Upper lobe of left lung (tissue), 6 donors: ENCODE data around the gene CSGALNACT2. TPM values are rescaled to one million over a fixed set of nuclear protein-coding genes. Genes with fewer than 3 reads are reported as not detected.
A peak's percentile ranks its signal among the peaks of the same experiment; 100 is the strongest.

ENCODE experiments used
- ATAC-seq, 2 donors: fragments of 200-7000 bp; cut with Tn5 transposase; one replicate each; pipeline ENCODE4 v1.9.1; 2022; ENCODE audit warnings: mild to moderate bottlenecking in 2 of 2, moderate library complexity in 2 of 2; ENCODE audit not compliant: low FRiP score in 2 of 2
- DNase-seq, 2 donors: peaks; one replicate each; pipeline ENCODE4 v3.0.0-alpha.2; 2019 to 2020
- H3K27ac ChIP-seq, 4 donors: fragments of 200-600 bp; sonication (generic); one replicate each; pipeline ENCODE4 v1.5.1; 2016 to 2019
- H3K27me3 ChIP-seq, 4 donors: fragments of 200-600 bp; sonication (generic); one replicate each; pipeline ENCODE4 v1.5.1; 2017 to 2019
- H3K36me3 ChIP-seq, 4 donors: fragments of 200-600 bp; sonication (generic); one replicate each; pipeline ENCODE4 v1.5.1; 2016 to 2019
- H3K4me1 ChIP-seq, 4 donors: fragments of 200-600 bp; sonication (generic); one replicate each; pipeline ENCODE4 v1.5.1; 2018 to 2019
- H3K4me3 ChIP-seq, 4 donors: fragments of 200-600 bp; sonication (generic); one replicate each; pipeline ENCODE4 v1.5.1; 2017 to 2019; ENCODE audit warnings: mild to moderate bottlenecking in 2 of 4, moderate library complexity in 1 of 4
- H3K9me3 ChIP-seq, 4 donors: fragments of 200-600 bp; sonication (generic); one replicate each; pipeline ENCODE4 v1.5.1; 2018 to 2019
- EP300 ChIP-seq, 4 donors: sonication (generic); formaldehyde crosslinking; IDR thresholded peaks; one replicate each; pipeline ENCODE4 v1.5.1; 2017; ENCODE audit warnings: antibody characterized with exemption in 4 of 4, control low read depth in 2 of 4
- POLR2A ChIP-seq, 4 donors: fragments of 450-650 bp; IDR thresholded peaks; one replicate each; pipeline ENCODE4 v1.5.1; 2016 to 2017; ENCODE audit warnings: antibody characterized with exemption in 4 of 4, mild to moderate bottlenecking in 2 of 4
- POLR2AphosphoS5 ChIP-seq, 2 donors: sonication (generic); formaldehyde crosslinking; IDR thresholded peaks; one replicate each; pipeline ENCODE4 v1.5.1; 2017; ENCODE audit warnings: antibody characterized with exemption in 2 of 2
- WGBS, 2 donors: methylation state at CpG; one replicate each; pipeline ENCODE4 v1.1.5; 2017 to 2018; 5-methylcytosine and 5-hydroxymethylcytosine counted together
- total RNA-seq, 6 donors: library from RNA; depleted of rRNA in 4 of 6; stranded (reverse); fragments of >200 nt in 4 of 6; gene quantifications; one replicate each; pipeline versions ENCODE4 v1.1.0 to v1.2.1, GENCODE V29; 2016 to 2021
- TF ChIP-seq, protein P1 (sequence below), 6 experiments: fragments of 450-650 bp in 4 of 6; fragments of 200-600 bp in 2 of 6; sonication (generic) in 2 of 6; IDR thresholded peaks; one replicate each; pipeline ENCODE4 v1.5.1; 2016 to 2019; ENCODE audit warnings: antibody characterized with exemption in 6 of 6
- donor health status: DM: no; HTN: no; CAD: no; lungs with moderate emphysema.
- donor health status: DM: no; HTN: yes; CAD: no; lungs with severe emphysema.

The CSGALNACT2 gene
- total RNA-seq, 6 donors from 2014 or later: 30.5 to 47.1 (median 35.1) TPM

DNA sequence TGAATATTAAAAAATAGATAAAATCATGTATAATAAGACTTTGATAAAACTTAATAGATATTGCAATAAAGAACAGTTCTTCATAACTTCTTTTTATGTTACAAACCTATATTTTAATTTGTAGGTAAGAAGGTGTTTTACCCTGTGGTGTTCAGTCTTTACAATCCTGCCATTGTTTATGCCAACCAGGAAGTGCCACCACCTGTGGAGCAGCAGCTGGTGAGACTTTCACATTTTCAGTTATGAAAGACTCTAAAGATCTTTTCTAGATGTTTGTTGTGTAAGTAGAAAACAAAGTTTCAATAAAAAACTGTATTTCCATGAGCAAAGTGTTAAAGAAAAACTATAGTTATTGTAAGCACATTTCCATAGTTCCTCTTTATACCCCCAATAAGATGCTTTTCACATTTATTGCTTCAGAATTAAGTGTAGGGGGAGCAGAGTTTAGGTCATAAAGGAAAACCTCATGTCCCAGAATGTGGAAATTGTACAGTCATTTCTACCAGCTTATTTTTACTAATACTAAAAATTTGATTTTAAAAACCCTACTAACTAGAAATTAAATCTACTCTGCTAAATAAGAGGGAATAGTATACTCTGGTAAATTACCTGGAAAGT, 28.7 kb downstream of the CSGALNACT2 start:
- Histone ChIP-seq H3K27ac (peak overlapping the region in 3 of 4 donors; percentile 11 to 32 (median 30)), H3K9me3 (no peaks in the 10 kb centered on the region), H3K27me3 (no peaks in the 10 kb centered on the region), H3K36me3 (peaks cover 0 to 28% (median 2%) of the 10 kb centered on the region in 4 donors), H3K4me1 (peaks cover 2 to 12% (median 3%) of the 10 kb centered on the region in 4 donors), H3K4me3 (no peak overlapping the region)
- ATAC-seq (peak in 1 of 2 donors; percentile 51), DNase-seq (no peak)
- no peak for TF ChIP-seq POLR2AphosphoS5 (IDR thresholded peaks at IDR 0.05)
- TF ChIP-seq, protein P1, sequence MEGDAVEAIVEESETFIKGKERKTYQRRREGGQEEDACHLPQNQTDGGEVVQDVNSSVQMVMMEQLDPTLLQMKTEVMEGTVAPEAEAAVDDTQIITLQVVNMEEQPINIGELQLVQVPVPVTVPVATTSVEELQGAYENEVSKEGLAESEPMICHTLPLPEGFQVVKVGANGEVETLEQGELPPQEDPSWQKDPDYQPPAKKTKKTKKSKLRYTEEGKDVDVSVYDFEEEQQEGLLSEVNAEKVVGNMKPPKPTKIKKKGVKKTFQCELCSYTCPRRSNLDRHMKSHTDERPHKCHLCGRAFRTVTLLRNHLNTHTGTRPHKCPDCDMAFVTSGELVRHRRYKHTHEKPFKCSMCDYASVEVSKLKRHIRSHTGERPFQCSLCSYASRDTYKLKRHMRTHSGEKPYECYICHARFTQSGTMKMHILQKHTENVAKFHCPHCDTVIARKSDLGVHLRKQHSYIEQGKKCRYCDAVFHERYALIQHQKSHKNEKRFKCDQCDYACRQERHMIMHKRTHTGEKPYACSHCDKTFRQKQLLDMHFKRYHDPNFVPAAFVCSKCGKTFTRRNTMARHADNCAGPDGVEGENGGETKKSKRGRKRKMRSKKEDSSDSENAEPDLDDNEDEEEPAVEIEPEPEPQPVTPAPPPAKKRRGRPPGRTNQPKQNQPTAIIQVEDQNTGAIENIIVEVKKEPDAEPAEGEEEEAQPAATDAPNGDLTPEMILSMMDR (IDR thresholded peaks at IDR 0.05): no peak
- no peak for TF ChIP-seq EP300 (IDR thresholded peaks at IDR 0.05)
- TF ChIP-seq POLR2A (IDR thresholded peaks at IDR 0.05): no peak

DNA sequence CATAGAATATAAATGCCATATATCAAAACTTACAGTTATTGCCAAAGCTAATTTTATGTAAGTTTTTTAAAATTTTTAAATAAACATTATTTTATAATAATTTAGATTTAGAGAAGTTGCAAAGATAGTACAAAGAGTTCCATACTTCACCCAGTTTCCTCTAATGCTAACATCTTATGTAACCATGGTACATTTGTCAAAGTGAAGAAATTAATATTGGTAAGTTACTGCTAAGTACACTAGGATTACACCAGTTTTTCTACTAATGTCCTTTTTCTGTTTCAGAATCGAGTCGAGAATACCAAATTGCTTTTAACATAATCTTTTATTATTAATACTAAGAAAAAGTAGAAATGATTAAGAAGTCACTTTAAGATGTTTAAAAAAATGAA, 29.2 kb downstream of the CSGALNACT2 start:
- WGBS, 2 donors: 70 to 84% methylated on average over 2 of the region's 2 CpGs
- no peak for DNase-seq
- Histone ChIP-seq H3K27ac (peak overlapping the region in 3 of 4 donors; percentile 11 to 32 (median 30)), H3K4me3 (no peak overlapping the region), H3K36me3 (peaks cover 0 to 27% (median 2%) of the 10 kb centered on the region in 4 donors), H3K9me3 (no peaks in the 10 kb centered on the region), H3K27me3 (no peaks in the 10 kb centered on the region), H3K4me1 (peaks cover 5 to 17% (median 6%) of the 10 kb centered on the region in 4 donors)
- ATAC-seq: peak in 1 of 2 donors; percentile 51
- TF ChIP-seq POLR2AphosphoS5 (IDR thresholded peaks at IDR 0.05): no peak
- no peak for TF ChIP-seq POLR2A (IDR thresholded peaks at IDR 0.05)
- TF ChIP-seq, protein P1 (IDR thresholded peaks at IDR 0.05): no peak
- TF ChIP-seq EP300 (IDR thresholded peaks at IDR 0.05): no peak

DNA sequence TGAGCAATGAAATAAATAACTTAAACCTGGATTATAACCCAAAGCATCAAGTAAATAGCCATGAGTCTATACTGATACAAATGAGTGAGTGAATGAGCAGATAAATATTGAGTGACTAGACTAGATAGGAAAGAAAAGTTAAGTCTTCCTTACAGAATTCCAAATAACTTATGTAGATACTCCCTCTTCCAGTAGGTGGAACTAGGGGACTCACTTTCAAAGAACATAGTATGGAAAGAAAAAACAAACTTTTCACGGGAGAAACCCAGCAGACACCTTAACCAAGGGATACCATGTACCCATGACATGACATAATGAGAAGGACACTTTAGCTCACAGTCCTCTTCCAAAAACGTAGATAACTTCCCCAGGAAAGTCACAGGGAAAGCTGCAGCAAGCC, 32.2 kb downstream of the CSGALNACT2 start:
- H3K9me3 ChIP-seq: no peaks in the 10 kb centered on the region
- no peak for DNase-seq
- no peak for TF ChIP-seq EP300 (IDR thresholded peaks at IDR 0.05)
- no peaks in the 10 kb centered on the region for H3K27me3 ChIP-seq
- peaks cover 0 to 31% (median 2%) of the 10 kb centered on the region in 4 donors for H3K36me3 ChIP-seq
- 48 to 54% methylated on average over 2 of the region's 2 CpGs for WGBS, 2 donors
- peak overlapping the region in 3 of 4 donors; percentile 13 to 77 (median 30) for H3K27ac ChIP-seq
- no peak overlapping the region for H3K4me3 ChIP-seq
- H3K4me1 ChIP-seq: peaks cover 5 to 21% (median 11%) of the 10 kb centered on the region in 4 donors
- ATAC-seq: no peak

DNA sequence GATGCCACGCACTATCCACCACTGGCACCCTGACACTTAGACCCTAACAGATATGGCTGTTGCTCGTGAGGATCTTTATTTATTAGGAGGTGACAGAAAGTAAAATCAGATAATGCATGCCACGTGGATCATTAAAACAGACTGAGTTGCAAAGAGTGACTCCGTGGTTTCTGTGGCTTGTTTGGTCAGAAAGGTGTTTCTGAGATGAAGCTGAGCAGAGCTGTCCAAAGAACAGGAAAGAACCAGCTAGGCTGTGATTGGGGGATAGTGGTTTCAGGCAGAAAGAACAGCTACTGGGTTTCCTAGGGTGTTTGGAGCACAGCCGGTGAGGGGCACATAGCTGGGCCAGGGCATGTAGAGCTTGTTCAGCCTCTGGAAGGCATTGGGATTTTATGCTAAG, 34.4 kb downstream of the CSGALNACT2 start:
- Histone ChIP-seq H3K4me1 (peaks cover 5 to 16% (median 11%) of the 10 kb centered on the region in 4 donors), H3K4me3 (no peak overlapping the region), H3K36me3 (peaks cover 10 to 52% (median 13%) of the 10 kb centered on the region in 4 donors), H3K27ac (peak overlapping the region in 2 of 4 donors; percentile 30 to 77), H3K9me3 (no peaks in the 10 kb centered on the region), H3K27me3 (no peaks in the 10 kb centered on the region)
- TF ChIP-seq POLR2AphosphoS5 (IDR thresholded peaks at IDR 0.05) (no peak), POLR2A (IDR thresholded peaks at IDR 0.05) (no peak), EP300 (IDR thresholded peaks at IDR 0.05) (no peak)
- TF ChIP-seq, protein P1 (IDR thresholded peaks at IDR 0.05): no peak
- ATAC-seq: no peak
- WGBS, 2 donors: 76 to 80% methylated on average over 5 of the region's 5 CpGs
- DNase-seq: no peak

DNA sequence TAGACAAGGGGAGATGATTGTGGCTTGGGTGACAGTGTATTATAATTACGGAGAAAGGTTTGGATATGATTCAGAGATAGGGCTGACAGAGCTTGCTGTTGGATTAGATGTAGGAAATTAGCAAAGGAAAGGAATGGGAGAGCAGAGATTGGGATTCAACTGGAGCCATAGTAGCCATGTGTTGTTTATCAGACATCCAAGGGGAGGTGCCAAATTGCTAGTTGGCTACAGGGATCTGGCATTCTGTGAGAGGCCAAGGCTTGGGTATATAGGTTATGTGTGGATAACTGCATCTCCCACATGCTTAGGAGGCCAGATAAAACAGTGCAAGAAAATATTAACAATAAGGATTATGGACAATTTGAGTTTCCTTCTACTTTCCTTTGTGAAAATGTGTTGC, 34.9 kb downstream of the CSGALNACT2 start:
- DNase-seq (no peak), ATAC-seq (no peak)
- Histone ChIP-seq H3K4me3 (no peak overlapping the region), H3K27ac (peak overlapping the region in 2 of 4 donors; percentile 30 to 77), H3K36me3 (peaks cover 10 to 57% (median 15%) of the 10 kb centered on the region in 4 donors), H3K9me3 (no peaks in the 10 kb centered on the region), H3K4me1 (peaks cover 5 to 16% (median 10%) of the 10 kb centered on the region in 4 donors), H3K27me3 (no peaks in the 10 kb centered on the region)
- TF ChIP-seq EP300 (IDR thresholded peaks at IDR 0.05): no peak
- WGBS, 2 donors: 93 to 95% methylated on average over 1 of the region's 1 CpG

DNA sequence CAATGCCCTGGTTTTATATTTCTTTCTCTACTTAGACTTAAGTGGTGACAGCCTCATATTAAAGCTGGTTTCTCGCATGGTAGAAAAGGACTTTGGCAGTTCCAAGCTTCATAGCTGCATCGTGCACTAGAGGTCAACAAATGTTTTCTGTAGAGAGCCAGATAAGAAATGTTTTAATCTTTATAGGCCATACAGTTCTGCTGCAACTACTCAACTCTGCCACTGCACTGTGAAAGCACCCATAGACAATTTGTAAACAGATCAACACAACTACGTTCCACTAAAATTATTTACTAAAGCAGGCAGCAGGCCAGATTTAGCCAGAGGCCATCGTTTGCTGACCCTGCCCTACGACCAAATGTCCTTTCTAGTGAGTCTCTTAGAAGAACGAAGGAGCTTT, 36.7 kb downstream of the CSGALNACT2 start:
- DNase-seq (no peak), ATAC-seq (no peak)
- Histone ChIP-seq H3K36me3 (peaks cover 10 to 65% (median 21%) of the 10 kb centered on the region in 4 donors), H3K27me3 (no peaks in the 10 kb centered on the region), H3K27ac (no peak overlapping the region), H3K4me1 (peaks cover 5 to 16% (median 10%) of the 10 kb centered on the region in 4 donors), H3K9me3 (no peaks in the 10 kb centered on the region), H3K4me3 (no peak overlapping the region)
- no peak for TF ChIP-seq POLR2A (IDR thresholded peaks at IDR 0.05)
- TF ChIP-seq, protein P1 (IDR thresholded peaks at IDR 0.05): peak in 1 of 6 experiments; percentile 12
- 68 to 73% methylated on average over 6 of the region's 6 CpGs for WGBS, 2 donors
